GM21360 (cell line): ENCODE data around the gene CFAP69.
"Not testable (repeated sequence)": the region's sequence is repeated elsewhere in the genome, so short reads cannot be mapped to it uniquely, and the experiment has no call there.

Experiments
- ATAC-seq: cut with Tn5 transposase; IDR thresholded peaks from one replicate; pipeline ENCODE4 v1.9.1; 2021; ENCODE audit warnings: mild to moderate bottlenecking, moderate library complexity; ENCODE audit not compliant: unreplicated experiment

The CFAP69 gene

GRCh38 chr7:90230834-90231233, 14.1 kb upstream of the CFAP69 start:
- ATAC-seq: no peak

GRCh38 chr7:90231304-90231703, 13.7 kb upstream of the CFAP69 start:
- no peak for ATAC-seq

- no peak for ATAC-seq
Measured at GRCh38 chr7:90232430-90232829, 12.5 kb upstream of the CFAP69 start.

DNA sequence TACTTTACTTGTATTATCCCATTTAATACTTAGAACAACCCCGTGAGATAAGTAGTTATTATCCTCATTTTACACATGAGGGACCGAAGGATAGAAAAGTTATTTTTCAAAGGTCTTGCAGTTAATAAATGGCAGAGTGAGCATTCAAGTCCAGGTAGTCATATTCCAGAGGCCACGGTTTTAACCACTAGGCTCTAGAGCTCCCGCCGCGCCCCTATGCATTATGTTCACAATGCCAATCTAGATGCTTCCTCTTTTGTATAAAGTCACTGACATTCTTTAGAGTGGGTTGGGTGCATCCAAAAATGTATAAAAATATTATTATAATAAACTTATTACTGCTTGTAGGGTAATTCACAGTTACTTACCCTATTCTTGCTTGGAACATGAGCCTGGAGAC, 11.4 kb upstream of the CFAP69 start:
- no peak for ATAC-seq

DNA sequence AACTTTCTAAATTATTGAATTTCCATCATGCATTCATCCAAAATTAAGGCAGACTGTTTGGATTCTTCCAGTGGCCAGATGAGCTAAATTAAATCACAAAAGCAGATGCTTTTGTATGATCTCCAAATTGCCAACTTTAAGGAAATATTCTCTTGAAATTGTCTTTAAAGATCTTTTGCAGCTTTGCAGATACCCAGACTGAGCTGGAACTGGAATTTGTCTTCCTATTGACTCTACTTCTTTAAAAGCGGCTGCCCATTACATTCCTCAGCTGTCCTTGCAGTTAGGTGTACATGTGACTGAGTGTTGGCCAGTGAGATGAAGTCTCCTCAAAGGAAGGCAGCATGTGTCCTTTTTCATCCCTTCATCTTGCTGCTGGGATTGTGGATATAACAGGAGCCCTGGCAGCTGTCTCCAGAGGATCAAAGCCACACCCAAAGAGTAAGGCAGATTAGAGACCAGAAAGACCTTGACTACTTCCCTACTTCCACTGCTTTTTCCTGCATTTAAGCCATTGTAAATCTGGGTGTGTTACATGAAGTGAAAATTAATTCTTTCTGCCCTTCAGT, 8.2 kb upstream of the CFAP69 start:
- ATAC-seq: no peak

DNA sequence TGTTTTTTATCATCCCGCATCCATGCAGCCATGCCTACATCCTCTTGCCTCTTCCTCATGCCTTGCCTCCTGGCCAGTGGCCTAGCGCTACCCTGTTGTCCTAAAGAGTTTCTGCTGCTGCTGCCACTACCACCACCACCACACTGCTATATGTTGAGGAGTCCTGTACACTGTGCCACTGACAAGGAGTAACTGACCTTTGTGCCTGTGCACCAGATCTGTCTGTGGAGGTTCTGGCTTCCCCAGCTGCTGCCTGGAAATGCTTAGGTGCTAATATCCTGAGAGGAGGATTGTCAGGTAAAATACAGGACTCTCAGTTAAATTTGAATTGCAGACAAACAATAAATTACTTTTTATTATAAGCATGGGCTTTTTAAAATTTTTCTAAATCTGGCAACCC, 7.0 kb upstream of the CFAP69 start:
- no peak for ATAC-seq

DNA sequence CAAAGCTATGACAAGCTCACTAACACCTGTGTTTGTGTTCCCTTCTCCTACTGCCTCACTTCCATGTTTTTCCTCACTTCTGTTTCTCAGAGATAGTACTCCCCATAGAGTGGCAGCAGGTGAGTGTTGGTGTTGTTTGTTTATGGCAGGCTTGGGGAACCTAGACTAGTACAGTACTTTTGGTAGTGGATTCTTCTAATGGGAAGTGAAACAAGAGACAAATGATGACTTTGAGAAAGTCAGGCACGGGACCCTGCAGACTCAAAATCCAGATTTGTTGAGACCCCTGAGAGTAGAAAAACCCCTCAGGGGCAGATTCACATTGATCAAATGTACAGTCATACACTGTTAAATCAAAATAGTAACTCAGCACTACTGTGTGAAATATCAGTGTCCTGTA, 6.4 kb upstream of the CFAP69 start:
- ATAC-seq: peak; percentile 44

DNA sequence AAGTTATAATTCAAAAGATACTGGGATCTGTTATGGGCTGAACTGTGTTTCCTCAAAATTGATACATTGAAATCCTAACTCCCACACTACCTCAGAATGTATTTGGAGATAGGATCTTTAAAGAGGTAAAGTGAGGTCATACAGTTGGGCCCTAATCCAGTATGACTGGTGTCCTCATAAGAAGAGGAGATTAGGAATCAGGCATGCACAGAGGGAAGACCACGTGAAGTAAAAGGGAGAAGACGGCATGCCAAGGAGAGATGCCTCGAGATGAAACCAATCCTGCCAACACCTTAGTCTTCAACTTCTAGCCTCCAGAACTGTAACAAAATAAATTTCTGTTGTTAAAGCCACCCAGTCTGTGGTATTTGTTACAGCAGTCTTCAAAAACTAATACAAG, 5.9 kb upstream of the CFAP69 start:
- no peak for ATAC-seq

DNA sequence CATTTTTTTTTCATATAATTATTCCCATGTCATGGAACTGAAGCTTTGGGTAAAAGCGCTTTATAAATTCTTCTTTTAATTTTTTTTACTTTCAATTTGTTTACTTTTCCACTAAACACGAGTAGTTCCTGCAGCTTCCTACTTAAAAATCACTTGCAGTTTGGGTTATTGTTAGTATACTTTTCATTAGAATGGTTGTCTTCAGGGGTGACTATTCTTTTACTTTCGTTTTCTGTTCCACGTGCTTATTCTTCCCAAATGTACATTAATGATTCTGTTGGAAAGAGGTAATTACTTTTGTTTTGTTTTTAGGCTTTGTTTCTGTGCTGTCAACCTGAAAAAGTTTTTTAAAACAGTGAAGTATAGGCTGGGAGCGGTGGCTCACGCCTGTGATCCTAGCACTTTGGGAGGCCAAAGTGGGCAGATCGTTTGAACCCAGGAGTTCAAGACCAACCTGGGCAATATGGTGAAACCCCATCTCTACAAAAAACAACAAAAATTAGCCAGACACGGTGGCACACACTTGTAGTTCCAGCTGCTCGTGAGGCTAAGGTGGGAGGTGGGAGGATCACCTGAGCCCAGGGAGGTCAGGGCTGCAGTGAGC, 5.2 kb upstream of the CFAP69 start:
- ATAC-seq: no peak

DNA sequence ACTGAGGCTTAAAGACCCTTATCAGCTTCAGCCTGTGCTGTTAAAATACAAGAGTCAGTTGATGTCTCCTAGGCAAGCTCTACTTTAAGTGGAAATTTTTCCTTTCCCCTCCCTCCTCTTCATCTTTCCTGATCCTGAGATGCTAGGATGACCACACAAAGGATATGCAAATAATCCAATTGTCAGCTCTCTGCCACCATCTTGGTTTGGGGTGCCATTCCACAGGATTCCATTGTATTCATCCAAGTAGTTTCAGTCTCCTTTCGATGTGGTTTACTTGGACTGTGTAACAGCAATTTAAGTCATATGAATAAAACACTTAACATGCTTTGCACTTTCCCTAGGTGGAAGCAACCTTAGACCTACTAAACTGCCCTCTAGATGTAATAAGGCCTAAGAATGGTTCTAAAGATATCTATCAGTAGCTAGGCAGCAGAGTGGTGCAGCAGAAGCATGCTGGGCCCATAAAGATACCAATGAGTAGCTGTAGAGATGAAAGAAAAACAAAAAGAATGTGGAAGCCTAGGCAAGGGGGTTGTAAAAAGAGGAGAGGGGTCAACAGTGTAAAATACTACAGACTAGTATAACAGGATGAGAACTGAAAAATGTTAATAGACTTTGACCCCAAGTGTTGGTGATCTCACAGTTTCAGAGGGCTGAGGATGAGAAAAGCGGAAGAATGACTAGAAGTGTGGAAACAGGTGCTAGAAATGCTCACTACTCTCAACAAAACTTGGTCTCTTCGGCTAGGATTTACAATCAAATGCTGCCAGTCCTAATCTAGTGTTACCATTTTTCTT, 2.4 kb upstream of the CFAP69 start:
- ATAC-seq: no peak

DNA sequence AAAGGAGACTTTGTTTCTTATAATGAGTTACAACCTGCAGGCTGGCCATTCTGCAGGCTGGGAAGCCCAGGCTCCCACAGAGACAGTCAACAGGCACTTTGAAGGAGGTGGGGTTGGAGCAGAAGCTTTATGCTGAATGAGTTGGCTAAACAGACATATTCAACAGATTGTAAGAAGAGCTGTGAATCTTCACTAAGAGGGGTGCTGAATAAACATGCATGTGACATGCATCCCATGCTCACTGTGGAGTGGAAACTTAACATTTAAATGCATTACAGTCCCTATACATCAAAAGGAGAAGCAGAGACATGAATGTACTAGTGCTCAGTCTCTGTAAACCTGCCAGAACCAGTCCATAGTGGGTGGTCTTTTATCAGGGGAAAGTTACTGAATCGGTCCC, 1.4 kb upstream of the CFAP69 start:
- ATAC-seq: no peak

DNA sequence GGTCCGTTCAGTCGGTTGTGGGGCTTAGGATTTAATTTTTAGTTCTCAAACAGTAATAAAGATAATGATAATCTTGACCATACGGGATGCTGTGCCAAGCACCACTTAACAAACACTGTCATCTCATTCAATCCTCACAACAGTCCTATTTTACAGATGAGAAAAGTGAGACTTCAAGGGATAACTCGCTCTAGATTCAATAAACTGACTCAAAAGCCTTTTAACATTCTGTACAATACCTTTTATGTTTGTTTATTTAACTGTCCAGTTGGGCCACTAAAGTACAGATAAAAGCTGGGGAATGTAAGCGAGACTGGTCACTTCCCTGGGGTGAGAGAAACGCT, 437 bp upstream of the CFAP69 start:
- ATAC-seq: peak; percentile 4

DNA sequence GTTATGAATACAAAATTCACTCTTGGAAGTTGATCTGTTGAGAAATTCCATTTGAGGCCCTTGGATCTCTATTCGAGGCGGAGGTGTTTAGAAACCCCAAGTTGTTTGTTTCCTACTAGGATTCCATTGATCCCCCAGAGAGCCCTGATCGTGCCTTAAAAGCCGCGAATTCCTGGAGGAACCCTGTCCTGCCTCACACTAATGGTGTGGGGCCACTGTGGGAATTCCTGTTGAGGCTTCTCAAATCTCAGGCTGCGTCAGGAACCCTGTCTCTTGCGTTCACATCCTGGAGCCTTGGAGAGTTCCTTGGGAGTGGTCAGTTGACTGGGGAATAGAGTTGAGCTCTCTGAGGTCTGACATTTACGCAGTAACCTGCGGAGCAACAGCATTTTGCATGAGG, 1.2 kb downstream of the CFAP69 start:
- no peak for ATAC-seq

DNA sequence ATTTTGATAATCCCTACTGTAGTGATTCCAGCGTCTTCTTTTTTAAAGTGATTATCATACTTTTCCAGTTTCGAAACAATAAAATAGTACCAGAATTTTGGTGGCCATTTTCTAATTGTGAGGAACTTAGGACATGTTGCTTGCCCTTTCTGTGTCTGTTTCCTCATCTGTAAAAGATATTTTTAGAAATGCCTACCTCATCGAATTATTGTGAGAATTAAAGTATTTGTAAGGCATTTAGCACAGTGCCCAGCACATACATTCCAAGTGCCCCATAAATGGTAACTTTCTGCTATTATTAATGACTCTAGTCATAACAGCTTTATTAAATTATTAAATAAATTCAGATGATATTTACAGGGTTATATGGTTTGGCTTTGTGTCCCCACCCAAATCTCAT, 3.7 kb downstream of the CFAP69 start:
- no peak for ATAC-seq

DNA sequence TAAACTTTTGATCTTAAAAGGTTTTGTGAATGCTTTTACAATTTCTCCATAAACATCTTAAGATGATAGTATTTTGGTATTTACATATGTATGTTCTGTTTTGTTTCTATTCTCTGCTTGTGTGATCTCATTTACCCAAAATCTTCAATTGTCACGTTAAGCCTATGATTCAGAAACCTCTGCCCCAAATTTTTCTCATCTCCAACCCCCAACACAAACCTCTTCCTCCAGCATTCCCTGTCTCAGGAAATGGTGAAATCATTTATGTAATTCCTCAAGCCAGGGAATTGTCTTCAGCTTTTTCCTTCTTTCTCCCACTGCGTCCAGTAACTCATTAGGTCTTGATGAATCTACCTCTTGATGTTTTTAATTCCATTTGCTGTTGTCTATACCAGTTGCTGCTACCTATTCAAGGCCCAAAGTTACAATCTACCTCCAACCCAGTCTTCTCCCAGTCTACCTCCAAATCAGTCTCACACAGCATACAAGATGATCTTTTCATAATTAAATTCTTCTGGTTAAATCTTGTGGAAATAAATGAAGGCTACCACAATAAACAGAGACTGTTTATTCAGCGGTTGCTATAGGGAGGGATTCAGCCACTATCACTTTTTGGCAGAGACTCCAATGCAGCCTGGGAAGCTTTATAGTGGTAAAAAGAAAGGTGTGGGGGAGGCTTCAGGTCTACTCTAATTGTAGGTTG, 5.8 kb downstream of the CFAP69 start:
- no peak for ATAC-seq

DNA sequence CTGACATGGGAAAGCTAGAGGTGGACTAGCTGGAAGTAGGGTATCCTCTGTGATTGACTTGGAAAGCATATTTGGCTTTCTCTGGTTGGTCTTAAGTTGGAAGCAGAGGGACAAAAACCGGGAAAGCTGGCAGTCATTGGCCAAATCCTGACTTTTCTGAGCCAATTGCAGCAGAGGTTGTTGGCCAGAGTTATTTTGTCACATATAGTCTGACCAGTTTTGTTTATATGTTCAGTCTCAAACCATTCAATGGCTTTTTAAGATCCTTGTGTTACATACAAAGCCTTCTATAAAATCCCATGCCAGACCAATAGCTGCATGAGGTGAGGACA, 6.3 kb downstream of the CFAP69 start:
- ATAC-seq: no peak

DNA sequence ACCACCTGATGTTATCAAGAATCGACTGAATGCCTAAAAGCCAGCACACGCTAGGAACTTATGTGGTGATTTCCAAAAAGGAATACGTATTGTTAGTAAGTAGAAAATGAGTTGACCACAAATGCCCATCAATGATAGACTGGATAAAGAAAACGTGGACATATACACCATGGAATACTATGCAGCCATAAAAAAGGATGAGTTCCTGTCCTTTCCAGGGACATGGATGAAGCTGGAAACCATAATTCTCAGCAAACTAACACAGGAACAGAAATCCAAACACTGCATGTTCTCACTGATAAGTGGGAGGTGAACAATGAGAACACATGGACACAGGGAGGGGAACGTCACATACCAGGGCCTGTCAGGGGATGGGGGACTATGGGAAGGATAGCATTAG, 11.0 kb downstream of the CFAP69 start:
- not testable (repeated sequence) for ATAC-seq

DNA sequence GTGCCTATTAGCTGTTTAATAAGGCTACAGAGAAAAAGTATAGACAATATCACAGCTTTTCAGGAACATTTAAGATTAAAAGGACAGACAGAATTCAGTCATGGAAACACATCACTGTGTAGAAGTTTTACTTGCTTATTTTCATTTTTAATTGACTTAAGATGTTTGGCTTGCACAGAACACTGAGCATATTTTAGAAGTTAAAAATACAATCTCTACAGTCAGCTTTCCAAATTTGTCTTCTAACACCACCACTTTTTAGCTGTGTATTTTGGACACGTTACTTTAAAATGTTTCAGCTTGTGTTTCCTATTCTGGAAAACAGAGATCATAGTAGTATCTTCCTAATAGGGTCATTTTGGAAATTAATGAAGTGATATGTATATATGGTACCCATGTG, 11.8 kb downstream of the CFAP69 start:
- no peak for ATAC-seq

DNA sequence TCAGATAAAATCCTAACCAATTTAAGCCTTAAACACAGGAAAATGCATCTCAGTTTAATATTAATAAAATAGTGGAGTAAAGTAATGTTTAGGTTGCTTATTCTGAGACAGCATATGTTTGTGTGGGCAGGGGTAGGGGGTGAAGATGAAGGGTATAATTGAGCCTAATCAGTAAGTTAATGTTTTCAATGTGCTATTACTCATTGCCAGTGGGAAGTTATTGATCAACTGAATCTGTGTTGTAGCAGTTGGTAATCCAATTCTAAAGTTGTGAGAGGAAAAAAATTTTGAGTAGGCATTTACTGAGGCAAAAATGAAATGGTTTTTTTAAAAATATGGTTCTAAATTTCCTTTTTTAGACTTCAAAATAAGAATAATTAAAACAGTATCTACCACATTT, 16.5 kb downstream of the CFAP69 start:
- no peak for ATAC-seq

DNA sequence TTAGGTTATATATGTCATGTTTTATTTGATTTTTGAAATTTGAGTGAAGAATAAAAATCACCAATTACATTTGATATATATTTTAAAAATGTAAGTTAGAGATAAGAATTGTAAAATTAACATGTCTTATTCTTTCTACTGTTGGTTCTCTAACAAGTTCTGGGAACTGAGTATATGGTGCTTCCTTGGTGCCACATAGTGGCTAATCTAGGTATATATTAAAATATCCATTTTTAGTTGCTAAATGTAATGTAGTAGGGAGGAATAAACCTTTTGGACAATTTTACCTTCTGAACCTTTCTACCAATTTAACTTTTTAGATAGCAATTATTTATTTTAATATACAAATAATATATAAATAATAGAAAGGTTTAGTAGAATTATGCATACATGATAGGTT, 17.5 kb downstream of the CFAP69 start:
- peak; percentile 90 for ATAC-seq

- no peak for ATAC-seq
Measured at GRCh38 chr7:90266808-90267207, 21.8 kb downstream of the CFAP69 start.

GRCh38 chr7:90267263-90267858, 22.4 kb downstream of the CFAP69 start:
- no peak for ATAC-seq
